Measurements from ENCODE around the gene OXCT1. TPM values are rescaled to one million over a fixed set of nuclear protein-coding genes. Genes with fewer than 3 reads are reported as not detected.

Gene OXCT1
- total RNA-seq, 3 donors from 2014 or later = 8.9 to 27.0 (median 14.9) TPM

DNA sequence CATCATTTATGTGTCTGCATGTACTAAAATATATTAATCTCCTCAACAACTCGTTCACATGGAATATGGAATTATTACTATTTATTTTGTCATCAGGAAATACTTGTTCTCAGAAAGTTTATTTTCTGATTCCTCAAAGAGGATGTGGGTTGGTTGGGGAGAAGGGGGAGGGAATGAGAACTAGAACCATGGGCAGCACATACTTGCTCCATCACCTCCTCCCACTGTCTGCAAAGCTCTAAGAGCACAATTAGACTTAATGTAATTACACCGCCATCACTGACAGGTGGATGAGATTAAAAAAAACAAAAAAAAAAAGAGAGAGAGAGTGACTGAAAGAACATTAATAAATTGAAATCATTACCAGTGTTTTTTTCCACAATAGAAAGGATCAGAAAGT is 98.2 kb downstream of the OXCT1 start:
- H3K36me3 ChIP-seq (ENCODE audit: low read depth) = no peaks in the 10 kb centered on the region
- no peak for DNase-seq
- no peaks in the 10 kb centered on the region for H3K4me1 ChIP-seq (ENCODE audit: low read depth)
- ATAC-seq = no peak
- intact Hi-C loops (cut with DNase I, micrococcal nuclease) = no loop called here
- TF ChIP-seq, protein P1, sequence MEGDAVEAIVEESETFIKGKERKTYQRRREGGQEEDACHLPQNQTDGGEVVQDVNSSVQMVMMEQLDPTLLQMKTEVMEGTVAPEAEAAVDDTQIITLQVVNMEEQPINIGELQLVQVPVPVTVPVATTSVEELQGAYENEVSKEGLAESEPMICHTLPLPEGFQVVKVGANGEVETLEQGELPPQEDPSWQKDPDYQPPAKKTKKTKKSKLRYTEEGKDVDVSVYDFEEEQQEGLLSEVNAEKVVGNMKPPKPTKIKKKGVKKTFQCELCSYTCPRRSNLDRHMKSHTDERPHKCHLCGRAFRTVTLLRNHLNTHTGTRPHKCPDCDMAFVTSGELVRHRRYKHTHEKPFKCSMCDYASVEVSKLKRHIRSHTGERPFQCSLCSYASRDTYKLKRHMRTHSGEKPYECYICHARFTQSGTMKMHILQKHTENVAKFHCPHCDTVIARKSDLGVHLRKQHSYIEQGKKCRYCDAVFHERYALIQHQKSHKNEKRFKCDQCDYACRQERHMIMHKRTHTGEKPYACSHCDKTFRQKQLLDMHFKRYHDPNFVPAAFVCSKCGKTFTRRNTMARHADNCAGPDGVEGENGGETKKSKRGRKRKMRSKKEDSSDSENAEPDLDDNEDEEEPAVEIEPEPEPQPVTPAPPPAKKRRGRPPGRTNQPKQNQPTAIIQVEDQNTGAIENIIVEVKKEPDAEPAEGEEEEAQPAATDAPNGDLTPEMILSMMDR (IDR thresholded peaks at IDR 0.05) = no peak
- H3K9me3 ChIP-seq = no peaks in the 10 kb centered on the region
- no peak overlapping the region for H3K4me3 ChIP-seq

DNA sequence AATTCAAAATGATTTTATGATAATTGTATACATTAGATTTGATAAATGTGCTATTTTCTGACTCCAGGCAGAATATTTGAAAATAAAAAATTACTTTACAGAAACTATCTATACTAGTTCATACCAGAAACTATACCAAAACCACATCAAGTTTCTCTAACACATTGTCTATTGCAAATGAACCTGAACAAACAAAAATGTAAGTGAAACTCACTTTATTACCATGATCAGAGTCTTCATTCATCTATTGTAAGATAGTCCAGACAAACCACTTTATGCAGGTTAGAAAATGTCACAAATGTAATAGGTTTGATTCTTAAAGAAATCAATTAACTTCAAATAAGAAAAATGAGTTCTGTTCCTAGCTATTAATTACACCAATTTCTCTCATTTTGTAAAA is 99.4 kb downstream of the OXCT1 start:
- no peak for DNase-seq
- TF ChIP-seq, protein P1 (IDR thresholded peaks at IDR 0.05) = no peak
- intact Hi-C loops (cut with DNase I, micrococcal nuclease) = no loop called here
- no peak overlapping the region for H3K4me3 ChIP-seq
- H3K9me3 ChIP-seq = no peaks in the 10 kb centered on the region
- ATAC-seq = no peak
- H3K36me3 ChIP-seq (ENCODE audit: low read depth) = no peaks in the 10 kb centered on the region
- H3K4me1 ChIP-seq (ENCODE audit: low read depth) = no peaks in the 10 kb centered on the region

DNA sequence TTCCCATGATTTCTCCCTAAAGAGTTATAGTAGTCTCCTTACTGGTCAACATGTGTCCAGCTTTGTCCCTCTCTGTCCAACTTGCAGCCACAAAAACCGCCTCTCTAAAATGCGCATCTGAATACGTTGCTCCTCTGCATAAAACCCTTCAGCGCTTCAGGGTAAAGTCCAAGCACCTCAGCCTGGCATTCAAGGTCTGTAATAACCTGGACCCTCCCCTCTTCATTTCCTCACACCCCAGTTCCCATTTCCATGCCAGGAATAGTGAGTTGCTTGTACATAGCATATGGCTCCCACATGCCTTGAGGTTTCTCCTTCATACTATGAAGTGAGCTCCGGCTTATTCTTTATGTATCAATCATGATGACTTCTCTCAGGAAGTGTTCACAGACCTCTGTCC is 101.5 kb downstream of the OXCT1 start:
- H3K36me3 ChIP-seq (ENCODE audit: low read depth) = no peaks in the 10 kb centered on the region
- H3K4me3 ChIP-seq = no peak overlapping the region
- ATAC-seq = no peak
- intact Hi-C loops (cut with DNase I, micrococcal nuclease) = no loop called here
- TF ChIP-seq, protein P1 (IDR thresholded peaks at IDR 0.05) = no peak
- H3K4me1 ChIP-seq (ENCODE audit: low read depth) = no peaks in the 10 kb centered on the region
- H3K9me3 ChIP-seq = no peaks in the 10 kb centered on the region
- DNase-seq = no peak

DNA sequence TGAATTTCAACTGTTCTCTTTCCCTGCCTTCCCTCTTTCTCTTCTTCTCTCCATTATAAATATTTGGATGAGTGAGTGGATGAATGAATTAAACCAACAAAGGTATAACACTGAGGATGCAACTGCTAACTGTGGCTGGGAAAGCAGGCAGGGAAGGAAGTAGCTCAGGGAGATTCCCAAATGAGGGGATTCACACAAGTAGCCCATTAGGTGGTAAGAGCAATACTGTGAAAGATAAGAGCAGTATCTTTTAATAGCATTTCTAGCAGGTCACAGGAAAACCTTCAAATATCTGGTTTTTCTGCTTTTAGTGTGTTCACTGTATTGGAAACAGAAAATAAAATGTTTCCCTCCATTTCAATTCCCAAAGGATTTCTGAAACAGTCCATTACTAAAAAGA is 105.6 kb downstream of the OXCT1 start:
- TF ChIP-seq, protein P1 (IDR thresholded peaks at IDR 0.05) = no peak
- no peak overlapping the region for H3K4me3 ChIP-seq
- intact Hi-C loops (cut with DNase I, micrococcal nuclease) = no loop called here

DNA sequence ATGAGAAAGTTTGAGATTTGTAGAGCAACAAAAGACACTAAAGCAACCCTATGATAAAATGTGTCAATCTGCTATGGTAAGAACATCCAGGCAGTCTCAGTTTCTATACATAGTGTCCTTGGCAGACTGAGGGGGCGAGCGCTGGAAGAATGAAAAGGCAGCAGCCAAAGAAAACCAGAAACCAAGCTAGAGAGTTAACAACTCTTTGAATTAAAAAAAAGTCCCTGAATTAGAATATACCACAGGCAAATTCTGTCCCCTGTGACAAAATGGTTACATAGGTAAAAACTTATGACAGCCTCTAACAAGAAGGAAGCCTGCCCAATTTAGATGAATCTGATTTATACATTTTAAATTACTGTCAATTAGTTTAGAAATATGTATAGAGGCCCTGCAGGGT is 106.7 kb downstream of the OXCT1 start:
- Histone ChIP-seq H3K4me3 (no peak overlapping the region), H3K4me1 (ENCODE audit: low read depth) (no peaks in the 10 kb centered on the region), H3K9me3 (no peaks in the 10 kb centered on the region), H3K36me3 (ENCODE audit: low read depth) (no peaks in the 10 kb centered on the region)
- TF ChIP-seq, protein P1 (IDR thresholded peaks at IDR 0.05) = no peak
- DNase-seq = no peak
- ATAC-seq = no peak
- intact Hi-C loops (cut with DNase I, micrococcal nuclease) = no loop called here

More for the DNA sequence above, 105.6 kb downstream of the OXCT1 start:
- no peak for ATAC-seq
- no peak for DNase-seq
- Histone ChIP-seq H3K36me3 (ENCODE audit: low read depth) (no peaks in the 10 kb centered on the region), H3K9me3 (no peaks in the 10 kb centered on the region), H3K4me1 (ENCODE audit: low read depth) (no peaks in the 10 kb centered on the region)

DNA sequence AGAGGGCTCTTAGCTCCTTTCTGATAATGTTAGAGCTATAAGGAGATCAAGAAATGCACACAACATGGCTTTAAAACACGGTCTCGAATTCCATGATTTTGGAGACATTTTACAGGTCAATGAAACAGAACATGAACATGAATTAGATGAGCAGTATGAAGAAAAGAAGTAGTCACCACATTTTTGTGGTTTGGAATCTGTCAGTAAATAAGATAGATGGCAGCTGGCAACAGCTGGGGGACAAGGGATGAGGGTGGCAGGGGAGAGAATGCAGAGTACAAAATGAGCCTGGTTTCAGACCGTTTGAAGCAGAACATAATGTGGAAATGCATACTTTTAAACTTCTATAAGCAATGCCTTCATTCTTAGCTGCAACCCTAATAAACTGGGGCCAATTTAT is 107.1 kb downstream of the OXCT1 start:
- no peak for DNase-seq
- Histone ChIP-seq H3K4me3 (no peak overlapping the region), H3K36me3 (ENCODE audit: low read depth) (no peaks in the 10 kb centered on the region), H3K9me3 (no peaks in the 10 kb centered on the region), H3K4me1 (ENCODE audit: low read depth) (no peaks in the 10 kb centered on the region)
- TF ChIP-seq, protein P1 (IDR thresholded peaks at IDR 0.05) = no peak
- intact Hi-C loops (cut with DNase I, micrococcal nuclease) = no loop called here
- ATAC-seq = no peak
